ENCODE data around the gene LRRC8B. TPM values are rescaled to one million over a fixed set of nuclear protein-coding genes. Genes with fewer than 3 reads are reported as not detected.

The LRRC8B gene
- total and polyA plus RNA-seq, 2 of the 13 experiments (the other 11 are each of a cell fraction or from before 2014, with no cell fraction given) = 4.9 to 7.6 TPM

DNA sequence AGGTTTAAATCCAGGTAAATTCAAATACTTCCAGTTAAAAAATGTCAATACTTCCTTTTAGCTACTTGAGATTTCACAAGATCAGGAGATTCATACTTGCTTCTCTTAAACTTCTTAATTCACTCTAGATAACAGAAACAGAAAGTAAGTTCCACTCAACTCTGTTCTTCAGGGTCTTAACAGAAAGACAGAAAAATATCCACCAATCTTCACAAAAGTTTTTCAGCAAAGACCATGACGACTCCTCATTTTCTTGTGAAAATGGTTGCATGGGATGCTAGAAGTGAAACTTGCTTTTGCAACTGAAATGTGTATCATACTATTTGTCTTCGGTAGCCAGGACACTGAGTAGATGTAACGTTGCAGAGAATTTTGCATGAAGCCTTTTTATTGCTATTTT lies 96.0 kb downstream of the LRRC8B start:
- ATAC-seq (no peak), DNase-seq (ENCODE audit: low spot score) (no peak), FAIRE-seq (no peak)
- 74% methylated on average over 3 of the region's 3 CpGs for whole genome bisulfite sequencing (ENCODE audit: low lambda C conversion rate)
- Histone ChIP-seq H4K20me1 (ENCODE audit: insufficient read depth, low read length) (no peaks in the 10 kb centered on the region), H3K36me3 (replicated peaks in 1 of 2; ENCODE audit: control insufficient read depth in 1 of 2, insufficient read depth in 2 of 2, low read length in 2 of 2) (no peaks in the 10 kb centered on the region), H3K79me2 (ENCODE audit: insufficient read depth, low read length) (no peaks in the 10 kb centered on the region), H3K4me2 (ENCODE audit: low read depth, low read length) (no peak overlapping the region), H3K27me3 (ENCODE audit: control insufficient read depth in 1 of 2, insufficient read depth in 2 of 2, low read length in 2 of 2) (no peaks in the 10 kb centered on the region), H2AFZ (ENCODE audit: low read length) (no peak overlapping the region), H3K9ac (ENCODE audit: insufficient read depth, low read depth, low read length) (no peak overlapping the region), H3K4me3 (replicated peaks in 1 of 3; ENCODE audit: insufficient read depth in 1 of 3, low read depth in 2 of 3, low read length in 3 of 3) (no peak overlapping the region), H3K9me3 (ENCODE audit: low read length) (no peaks in the 10 kb centered on the region), H3K27ac (ENCODE audit: extremely low read length, insufficient read depth, low read length) (no peak overlapping the region), H3K4me1 (ENCODE audit: insufficient read depth, low read length) (no peaks in the 10 kb centered on the region)
- in situ Hi-C loops (cut with HindIII; ENCODE audit: extremely low pct_ligation_motif_present, low pct_unique_long_range_greater_than_20kb) = no loop called here
- intact Hi-C loops (cut with micrococcal nuclease; ENCODE audit: unreplicated experiment) = no loop called here
- TF ChIP-seq KDM1A (CRISPR knock-in tag; IDR thresholded peaks at IDR 0.05) = no peak
- TF ChIP-seq, protein P1, sequence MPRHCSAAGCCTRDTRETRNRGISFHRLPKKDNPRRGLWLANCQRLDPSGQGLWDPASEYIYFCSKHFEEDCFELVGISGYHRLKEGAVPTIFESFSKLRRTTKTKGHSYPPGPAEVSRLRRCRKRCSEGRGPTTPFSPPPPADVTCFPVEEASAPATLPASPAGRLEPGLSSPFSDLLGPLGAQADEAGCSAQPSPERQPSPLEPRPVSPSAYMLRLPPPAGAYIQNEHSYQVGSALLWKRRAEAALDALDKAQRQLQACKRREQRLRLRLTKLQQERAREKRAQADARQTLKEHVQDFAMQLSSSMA (CRISPR knock-in tag; IDR thresholded peaks at IDR 0.05) = no peak
- ChIA-PET POLR2A (no interaction called here), CTCF (ENCODE audit: low intra/inter-chr PET ratio, low total read pairs) (no interaction called here)
- no TSS peak for BruUV-seq (replicated peaks)

DNA sequence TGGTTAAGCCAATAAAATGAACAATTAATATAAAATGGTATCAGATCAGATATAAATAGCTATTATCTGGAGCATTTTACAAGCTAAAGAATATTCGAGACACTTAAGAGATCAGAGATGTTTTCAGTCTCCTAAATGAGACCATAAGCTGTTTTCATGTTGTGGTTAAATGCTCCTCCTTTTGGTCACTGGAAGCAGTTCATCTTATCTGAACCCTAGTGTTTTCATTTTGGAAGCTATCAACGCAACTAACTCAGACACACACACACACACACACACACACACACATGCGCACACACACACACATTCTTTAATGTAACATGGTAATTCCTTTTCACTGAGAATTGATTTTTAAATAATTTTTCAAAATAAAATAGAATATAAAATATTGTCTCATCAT lies 98.3 kb downstream of the LRRC8B start:
- no peak for DNase-seq (ENCODE audit: low spot score)
- H2AFZ ChIP-seq (ENCODE audit: low read length) = no peak overlapping the region
- intact Hi-C loops (cut with micrococcal nuclease; ENCODE audit: unreplicated experiment) = no loop called here
- no peak overlapping the region for H3K4me3 ChIP-seq (replicated peaks in 1 of 3; ENCODE audit: insufficient read depth in 1 of 3, low read depth in 2 of 3, low read length in 3 of 3)
- ChIA-PET POLR2A (no interaction called here), CTCF (ENCODE audit: low intra/inter-chr PET ratio, low total read pairs) (no interaction called here)
- H3K79me2 ChIP-seq (ENCODE audit: insufficient read depth, low read length) = no peaks in the 10 kb centered on the region
- in situ Hi-C loops (cut with HindIII; ENCODE audit: extremely low pct_ligation_motif_present, low pct_unique_long_range_greater_than_20kb) = no loop called here
- H3K4me2 ChIP-seq (ENCODE audit: low read depth, low read length) = no peak overlapping the region
- no peak for ATAC-seq
- H3K27ac ChIP-seq (ENCODE audit: extremely low read length, insufficient read depth, low read length) = no peak overlapping the region
- no peaks in the 10 kb centered on the region for H3K9me3 ChIP-seq (ENCODE audit: low read length)
- TF ChIP-seq STAG1 (CRISPR knock-in tag; IDR thresholded peaks at IDR 0.05) (peak; percentile 26; the same call in 1 of the 2 replicates), ATRX (CRISPR knock-in tag; IDR thresholded peaks at IDR 0.05; ENCODE audit: borderline replicate concordance) (no peak)
- TF ChIP-seq, protein P2, sequence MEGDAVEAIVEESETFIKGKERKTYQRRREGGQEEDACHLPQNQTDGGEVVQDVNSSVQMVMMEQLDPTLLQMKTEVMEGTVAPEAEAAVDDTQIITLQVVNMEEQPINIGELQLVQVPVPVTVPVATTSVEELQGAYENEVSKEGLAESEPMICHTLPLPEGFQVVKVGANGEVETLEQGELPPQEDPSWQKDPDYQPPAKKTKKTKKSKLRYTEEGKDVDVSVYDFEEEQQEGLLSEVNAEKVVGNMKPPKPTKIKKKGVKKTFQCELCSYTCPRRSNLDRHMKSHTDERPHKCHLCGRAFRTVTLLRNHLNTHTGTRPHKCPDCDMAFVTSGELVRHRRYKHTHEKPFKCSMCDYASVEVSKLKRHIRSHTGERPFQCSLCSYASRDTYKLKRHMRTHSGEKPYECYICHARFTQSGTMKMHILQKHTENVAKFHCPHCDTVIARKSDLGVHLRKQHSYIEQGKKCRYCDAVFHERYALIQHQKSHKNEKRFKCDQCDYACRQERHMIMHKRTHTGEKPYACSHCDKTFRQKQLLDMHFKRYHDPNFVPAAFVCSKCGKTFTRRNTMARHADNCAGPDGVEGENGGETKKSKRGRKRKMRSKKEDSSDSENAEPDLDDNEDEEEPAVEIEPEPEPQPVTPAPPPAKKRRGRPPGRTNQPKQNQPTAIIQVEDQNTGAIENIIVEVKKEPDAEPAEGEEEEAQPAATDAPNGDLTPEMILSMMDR (CRISPR knock-in tag; IDR thresholded peaks at IDR 0.05) = peak; percentile 33; the same call in 1 of the 2 replicates
- peaks cover 8% of the 10 kb centered on the region; the same call in 1 of the 2 replicates for H3K4me1 ChIP-seq (ENCODE audit: insufficient read depth, low read length)
- FAIRE-seq = no peak
- no TSS peak for BruUV-seq (replicated peaks)
- no peaks in the 10 kb centered on the region for H3K36me3 ChIP-seq (replicated peaks in 1 of 2; ENCODE audit: control insufficient read depth in 1 of 2, insufficient read depth in 2 of 2, low read length in 2 of 2)
- no peaks in the 10 kb centered on the region for H4K20me1 ChIP-seq (ENCODE audit: insufficient read depth, low read length)
- no peaks in the 10 kb centered on the region for H3K27me3 ChIP-seq (ENCODE audit: control insufficient read depth in 1 of 2, insufficient read depth in 2 of 2, low read length in 2 of 2)
- H3K9ac ChIP-seq (ENCODE audit: insufficient read depth, low read depth, low read length) = no peak overlapping the region
- 38% methylated on average over 3 of the region's 3 CpGs for WGBS (ENCODE audit: low lambda C conversion rate)
